Fibroblast of lung (primary cell): ENCODE results near the gene ZNF92. TPM values are rescaled to one million over a fixed set of nuclear protein-coding genes. Genes with fewer than 3 reads are reported as not detected.
"Not testable (repeated sequence)": the region's sequence is repeated elsewhere in the genome, so short reads cannot be mapped to it uniquely, and the experiment has no call there.

Experiments
- DNase-seq, 2 donors: peaks; one replicate each; pipeline versions ENCODE4 v3.0.0 to v3.0.0-alpha.2; 2010; ENCODE audit warnings: low read depth in 2 of 2
- H2AFZ ChIP-seq: 2 replicates; pipeline ENCODE4 v1.5.1; 2012; ENCODE audit warnings: low read length, control low read depth, inconsistent platforms
- H3K27ac ChIP-seq: 2 replicates; pipeline ENCODE4 v1.5.1; 2011; ENCODE audit warnings: low read length, control low read depth; ENCODE audit not compliant: insufficient read depth
- H3K27me3 ChIP-seq: 2 replicates; pipeline ENCODE4 v1.5.1; 2011; ENCODE audit warnings: mild to moderate bottlenecking, low read length; ENCODE audit not compliant: control insufficient read depth, insufficient read depth
- H3K36me3 ChIP-seq: 2 replicates; pipeline ENCODE4 v1.5.1; 2011; ENCODE audit warnings: low read length; ENCODE audit not compliant: control insufficient read depth, insufficient read depth
- H3K4me1 ChIP-seq: 2 replicates; pipeline ENCODE4 v1.5.1; 2011; ENCODE audit warnings: low read length; ENCODE audit not compliant: control insufficient read depth, insufficient read depth; ENCODE audit errors: extremely low read depth
- H3K4me2 ChIP-seq: 2 replicates; pipeline ENCODE4 v1.5.1; 2011; ENCODE audit warnings: low read length, control low read depth; ENCODE audit not compliant: insufficient read depth; ENCODE audit errors: extremely low read depth
- H3K4me3 ChIP-seq, 4 experiments: fragments of 200-600 bp in 1 of 4; sonication (generic) in 1 of 4; replicated peaks in 1 of 4; 2 replicates each; pipeline ENCODE4 v1.5.1; 2011 to 2016; ENCODE audit warnings: low read length in 4 of 4, low read depth in 3 of 4, mild to moderate bottlenecking in 3 of 4, control low read depth in 2 of 4, inconsistent platforms in 1 of 4, mixed read lengths in 1 of 4; ENCODE audit not compliant: insufficient read depth in 1 of 4; ENCODE audit errors: control extremely low read depth in 1 of 4
- H3K79me2 ChIP-seq: 2 replicates; pipeline ENCODE4 v1.5.1; 2012; ENCODE audit warnings: mild to moderate bottlenecking, low read length, inconsistent platforms; ENCODE audit not compliant: control insufficient read depth, insufficient read depth
- H3K9ac ChIP-seq: 2 replicates; pipeline ENCODE4 v1.5.1; 2011; ENCODE audit warnings: mild to moderate bottlenecking, low read length, control low read depth; ENCODE audit not compliant: insufficient read depth
- H3K9me3 ChIP-seq: 2 replicates; pipeline ENCODE4 v1.5.1; 2012; ENCODE audit warnings: low read depth, low read length; ENCODE audit not compliant: control insufficient read depth, insufficient read depth
- H4K20me1 ChIP-seq: 2 replicates; pipeline ENCODE4 v1.5.1; 2011; ENCODE audit warnings: low read length; ENCODE audit not compliant: control insufficient read depth, insufficient read depth; ENCODE audit errors: extremely low read depth
- CTCF ChIP-seq, 2 donors: IDR thresholded peaks in 1 of 2; conservative IDR thresholded peaks in 1 of 2; 1 replicate in 1 of 2; 2 replicates in 1 of 2; pipeline ENCODE4 v1.5.1; 2011 to 2012; ENCODE audit warnings: low read length in 2 of 2, control low read depth in 1 of 2, inconsistent platforms in 1 of 2, low read depth in 1 of 2, mild to moderate bottlenecking in 1 of 2
- EZH2 ChIP-seq: IDR thresholded peaks from 2 replicates; pipeline ENCODE4 v1.5.1; 2012; ENCODE audit warnings: low read length, control low read depth, mild to moderate bottlenecking; ENCODE audit errors: missing control alignments
- polyA plus RNA-seq, 2 donors: library from polyadenylated mRNA; depleted of rRNA in 1 of 2; stranded (reverse) in 1 of 2; unstranded in 1 of 2; fragments of >200 nt; gene quantifications; 2 replicates each; pipeline ENCODE4 v1.2.1, GENCODE V29; 2011 to 2012; ENCODE audit warnings: missing spikeins in 1 of 2
- total RNA-seq: library from RNA; depleted of rRNA; stranded (reverse); fragments of >200 nt; gene quantifications from 2 replicates; pipeline ENCODE4 v1.2.1, GENCODE V29; 2014

The ZNF92 gene
- total and polyA plus RNA-seq, 2 donors (not counting 1 experiment from before 2014, with no cell fraction given): 3.6 to 4.0 TPM

DNA sequence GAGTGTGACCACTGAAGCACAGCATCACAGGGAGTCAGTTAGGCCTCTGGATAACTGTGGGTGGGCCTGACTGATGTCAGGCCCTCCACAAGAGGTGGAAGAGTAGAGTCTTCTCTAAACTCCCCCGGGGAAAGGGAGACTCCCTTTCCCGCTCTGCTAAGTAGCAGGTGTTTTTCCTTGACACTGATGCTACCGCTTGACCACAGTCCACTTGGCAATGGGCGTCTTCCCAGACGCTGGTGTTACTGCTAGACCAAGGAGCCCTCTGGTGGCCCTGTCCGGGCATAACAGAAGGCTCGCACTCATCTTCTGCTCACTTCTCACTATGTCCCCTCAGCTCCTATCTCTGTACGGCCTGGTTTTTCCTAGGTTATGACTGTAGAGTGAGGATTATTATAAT lies 73.4 kb downstream of the ZNF92 start:
- H3K79me2 ChIP-seq, H3K27ac ChIP-seq, H3K36me3 ChIP-seq, H3K4me3 ChIP-seq, H3K27me3 ChIP-seq, H3K4me1 ChIP-seq, H2AFZ ChIP-seq, H4K20me1 ChIP-seq, H3K9me3 ChIP-seq, H3K9ac ChIP-seq, H3K4me2 ChIP-seq: not testable (repeated sequence)
- peak; percentile 10 to 21 for TF ChIP-seq CTCF (conservative IDR thresholded peaks at IDR 0.05 in 1 of 2, IDR thresholded peaks at IDR 0.05 in 1 of 2; ENCODE audit: low read depth in 1 of 2, low read length in 2 of 2)
- peak in 1 of 2 donors; percentile 36 for DNase-seq

DNA sequence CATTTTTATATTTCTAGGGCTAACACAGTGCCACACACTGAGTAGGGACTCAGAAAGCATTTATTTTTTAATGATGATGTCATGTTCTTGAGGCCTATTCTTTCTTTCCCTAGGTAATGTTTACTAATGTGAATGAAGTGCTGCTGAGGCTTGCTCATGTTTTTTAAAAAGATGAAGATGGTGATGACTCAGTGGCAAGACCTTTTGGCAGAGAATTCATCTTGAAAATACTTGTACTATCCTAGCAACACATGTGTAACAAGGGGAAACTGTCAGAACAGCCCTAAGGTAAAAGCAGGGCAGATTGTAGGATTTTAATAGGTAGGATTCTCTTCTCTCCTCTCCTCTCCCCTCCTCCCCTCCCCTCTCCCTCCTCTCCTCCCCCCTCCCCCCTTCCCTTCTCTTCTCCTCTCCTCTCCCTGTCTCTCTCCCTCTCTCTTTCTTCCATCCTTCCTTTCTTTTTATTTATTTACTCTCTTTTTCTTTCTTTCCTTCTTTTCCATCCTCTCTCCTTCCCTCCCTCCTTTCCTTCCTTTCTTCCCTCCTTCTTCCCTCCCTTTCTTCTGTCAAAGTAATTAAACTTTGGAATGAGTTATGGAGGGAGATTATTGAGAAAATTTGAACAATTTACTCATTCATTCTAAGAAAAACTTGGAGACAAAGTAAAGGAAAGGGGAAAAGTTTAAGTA lies 75.3 kb downstream of the ZNF92 start:
- no peaks in the 10 kb centered on the region for H3K36me3 ChIP-seq
- TF ChIP-seq EZH2: no peak
- TF ChIP-seq CTCF (conservative IDR thresholded peaks at IDR 0.05 in 1 of 2, IDR thresholded peaks at IDR 0.05 in 1 of 2; ENCODE audit: low read depth in 1 of 2, low read length in 2 of 2): no peak
- no peak overlapping the region for H3K27ac ChIP-seq
- H2AFZ ChIP-seq: no peak overlapping the region
- DNase-seq: peak; percentile 15 to 95
- no peaks in the 10 kb centered on the region for H3K27me3 ChIP-seq
- no peak overlapping the region for H3K4me2 ChIP-seq
- H3K4me1 ChIP-seq: no peaks in the 10 kb centered on the region
- H3K9me3 ChIP-seq: no peaks in the 10 kb centered on the region
- H3K4me3 ChIP-seq: no peak overlapping the region
- no peaks in the 10 kb centered on the region for H3K79me2 ChIP-seq
- no peak overlapping the region for H3K9ac ChIP-seq
- H4K20me1 ChIP-seq: no peaks in the 10 kb centered on the region

DNA sequence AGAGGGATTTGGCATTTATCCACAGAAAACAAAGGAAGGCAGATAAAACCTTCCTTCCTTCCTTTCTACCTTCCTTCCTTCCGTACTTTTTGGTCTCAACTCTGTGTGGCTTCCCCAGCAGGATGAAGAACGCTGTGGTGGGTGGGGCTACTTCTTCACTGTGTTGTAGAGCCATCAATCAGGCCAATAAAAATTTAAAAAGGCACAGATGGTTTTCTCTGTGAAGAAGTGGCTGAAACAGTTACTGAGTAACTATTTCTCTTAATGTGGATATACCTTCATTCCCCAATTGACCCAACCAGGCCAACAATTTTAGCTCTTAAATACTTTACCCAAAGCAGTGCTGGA lies 75.8 kb downstream of the ZNF92 start:
- no peak overlapping the region for H3K4me3 ChIP-seq
- DNase-seq: no peak
- no peak overlapping the region for H3K4me2 ChIP-seq
- H3K4me1 ChIP-seq: no peaks in the 10 kb centered on the region
- TF ChIP-seq EZH2: no peak
- TF ChIP-seq CTCF (conservative IDR thresholded peaks at IDR 0.05 in 1 of 2, IDR thresholded peaks at IDR 0.05 in 1 of 2; ENCODE audit: low read depth in 1 of 2, low read length in 2 of 2): no peak
- no peak overlapping the region for H3K9ac ChIP-seq
- no peaks in the 10 kb centered on the region for H3K36me3 ChIP-seq
- no peak overlapping the region for H2AFZ ChIP-seq
- H3K9me3 ChIP-seq: no peaks in the 10 kb centered on the region
- no peaks in the 10 kb centered on the region for H3K27me3 ChIP-seq
- no peaks in the 10 kb centered on the region for H3K79me2 ChIP-seq
- no peaks in the 10 kb centered on the region for H4K20me1 ChIP-seq
- H3K27ac ChIP-seq: no peak overlapping the region
